SK-N-SH treated with all-trans-retinoic acid at 6 μM for 48 hours (cell line): ENCODE results near the gene TNFRSF13B.

ENCODE experiments used
- CSDC2 ChIP-seq: fragments of 250-450 bp; sonication (Bioruptor Pico); IDR thresholded peaks from 2 replicates; pipeline ENCODE4 v1.5.0; 2020; ENCODE audit warnings: mild to moderate bottlenecking, moderate library complexity
- PATZ1 ChIP-seq: fragments of 250-450 bp; sonication (Bioruptor Pico); IDR thresholded peaks from 2 replicates; pipeline ENCODE4 v1.8.0; 2020; ENCODE audit warnings: mild to moderate bottlenecking, moderate library complexity, borderline replicate concordance
- RARB ChIP-seq: fragments of 250-450 bp; sonication (Bioruptor Pico); IDR thresholded peaks from 2 replicates; pipeline ENCODE4 v1.8.0; 2021; ENCODE audit warnings: mild to moderate bottlenecking, moderate library complexity
- TOX ChIP-seq: fragments of 250-450 bp; sonication (Bioruptor Pico); IDR thresholded peaks from 2 replicates; pipeline ENCODE4 v1.8.0; 2021; ENCODE audit warnings: mild to moderate bottlenecking, moderate library complexity, borderline replicate concordance
- ZC3H10 ChIP-seq: fragments of 250-450 bp; sonication (Bioruptor Pico); IDR thresholded peaks from 2 replicates; pipeline ENCODE4 v1.5.1; 2021; ENCODE audit warnings: mild to moderate bottlenecking, moderate library complexity
- ZFP3 ChIP-seq: fragments of 250-450 bp; sonication (Bioruptor Pico); IDR thresholded peaks from 2 replicates; pipeline ENCODE4 v1.5.0; 2020; ENCODE audit warnings: mild to moderate bottlenecking, moderate library complexity
- ZFP30 ChIP-seq: fragments of 450-650 bp; formaldehyde crosslinking; IDR thresholded peaks from 2 replicates; pipeline ENCODE4 v1.5.0; 2022; ENCODE audit warnings: mild to moderate bottlenecking, moderate library complexity
- TF ChIP-seq, protein P1 (sequence below): fragments of 250-450 bp; sonication (Bioruptor Pico); IDR thresholded peaks from 2 replicates; pipeline ENCODE4 v1.5.1; 2020; ENCODE audit warnings: low read depth, mild to moderate bottlenecking, moderate library complexity

GRCh38 chr17:16989230-16989952, 17.5 kb upstream of the TNFRSF13B start:
- TF ChIP-seq ZFP3 = no peak
- TF ChIP-seq ZC3H10 = no peak
- TF ChIP-seq ZFP30 (CRISPR knock-in tag) = no peak
- TF ChIP-seq CSDC2 (CRISPR knock-in tag) = no peak
- no peak for TF ChIP-seq RARB (CRISPR knock-in tag)
- no peak for TF ChIP-seq PATZ1 (CRISPR knock-in tag)
- TF ChIP-seq, protein P1, sequence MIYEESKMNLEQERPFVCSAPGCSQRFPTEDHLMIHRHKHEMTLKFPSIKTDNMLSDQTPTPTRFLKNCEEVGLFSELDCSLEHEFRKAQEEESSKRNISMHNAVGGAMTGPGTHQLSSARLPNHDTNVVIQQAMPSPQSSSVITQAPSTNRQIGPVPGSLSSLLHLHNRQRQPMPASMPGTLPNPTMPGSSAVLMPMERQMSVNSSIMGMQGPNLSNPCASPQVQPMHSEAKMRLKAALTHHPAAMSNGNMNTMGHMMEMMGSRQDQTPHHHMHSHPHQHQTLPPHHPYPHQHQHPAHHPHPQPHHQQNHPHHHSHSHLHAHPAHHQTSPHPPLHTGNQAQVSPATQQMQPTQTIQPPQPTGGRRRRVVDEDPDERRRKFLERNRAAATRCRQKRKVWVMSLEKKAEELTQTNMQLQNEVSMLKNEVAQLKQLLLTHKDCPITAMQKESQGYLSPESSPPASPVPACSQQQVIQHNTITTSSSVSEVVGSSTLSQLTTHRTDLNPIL (CRISPR knock-in tag) = no peak
- TF ChIP-seq TOX = no peak
